Fibroblast of lung (primary cell): ENCODE results near the gene U2AF1L4.

ENCODE experiments used
- EZH2 ChIP-seq: IDR thresholded peaks from 2 replicates; pipeline ENCODE4 v1.5.1; 2012; ENCODE audit warnings: low read length, control low read depth, mild to moderate bottlenecking; ENCODE audit errors: missing control alignments
- TF ChIP-seq, protein P1 (sequence below), 2 donors: IDR thresholded peaks in 1 of 2; conservative IDR thresholded peaks in 1 of 2; 1 replicate in 1 of 2; 2 replicates in 1 of 2; pipeline ENCODE4 v1.5.1; 2011 to 2012; ENCODE audit warnings: low read length in 2 of 2, control low read depth in 1 of 2, inconsistent platforms in 1 of 2, low read depth in 1 of 2, mild to moderate bottlenecking in 1 of 2

DNA sequence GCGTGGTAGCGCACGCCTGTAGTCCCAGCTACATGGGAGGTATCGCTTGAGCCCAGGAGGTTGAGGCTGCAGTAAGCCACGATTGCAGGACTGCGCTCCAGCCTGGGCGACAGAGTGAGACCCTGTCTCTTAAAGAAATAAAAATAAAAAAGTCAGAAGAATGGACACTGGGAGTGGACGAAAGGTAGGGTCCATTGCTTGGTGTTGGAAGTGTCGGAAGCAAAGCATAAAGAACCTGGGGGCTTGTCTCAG is 29.8 kb upstream of the U2AF1L4 start:
- TF ChIP-seq, protein P1, sequence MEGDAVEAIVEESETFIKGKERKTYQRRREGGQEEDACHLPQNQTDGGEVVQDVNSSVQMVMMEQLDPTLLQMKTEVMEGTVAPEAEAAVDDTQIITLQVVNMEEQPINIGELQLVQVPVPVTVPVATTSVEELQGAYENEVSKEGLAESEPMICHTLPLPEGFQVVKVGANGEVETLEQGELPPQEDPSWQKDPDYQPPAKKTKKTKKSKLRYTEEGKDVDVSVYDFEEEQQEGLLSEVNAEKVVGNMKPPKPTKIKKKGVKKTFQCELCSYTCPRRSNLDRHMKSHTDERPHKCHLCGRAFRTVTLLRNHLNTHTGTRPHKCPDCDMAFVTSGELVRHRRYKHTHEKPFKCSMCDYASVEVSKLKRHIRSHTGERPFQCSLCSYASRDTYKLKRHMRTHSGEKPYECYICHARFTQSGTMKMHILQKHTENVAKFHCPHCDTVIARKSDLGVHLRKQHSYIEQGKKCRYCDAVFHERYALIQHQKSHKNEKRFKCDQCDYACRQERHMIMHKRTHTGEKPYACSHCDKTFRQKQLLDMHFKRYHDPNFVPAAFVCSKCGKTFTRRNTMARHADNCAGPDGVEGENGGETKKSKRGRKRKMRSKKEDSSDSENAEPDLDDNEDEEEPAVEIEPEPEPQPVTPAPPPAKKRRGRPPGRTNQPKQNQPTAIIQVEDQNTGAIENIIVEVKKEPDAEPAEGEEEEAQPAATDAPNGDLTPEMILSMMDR (conservative IDR thresholded peaks at IDR 0.05 in 1 of 2, IDR thresholded peaks at IDR 0.05 in 1 of 2; ENCODE audit: low read depth in 1 of 2, low read length in 2 of 2), result no peak
- TF ChIP-seq EZH2, result no peak
